HepG2 (cell line): ENCODE measurements around the gene STMN1. TPM values are rescaled to one million over a fixed set of nuclear protein-coding genes. Genes with fewer than 3 reads are reported as not detected.
A peak's percentile ranks its signal among the peaks of the same experiment; 100 is the strongest.

Experiments used
- ATF7 ChIP-seq, 2 experiments: fragments of 450-650 bp in 1 of 2; sonication (generic) in 1 of 2; formaldehyde crosslinking in 1 of 2; IDR thresholded peaks; 2 replicates each; pipeline versions ENCODE4 v1.4.0 to v1.6.1; 2016 to 2020; ENCODE audit warnings: antibody characterized with exemption in 1 of 2, mild to moderate bottlenecking in 1 of 2, missing genetic modification reagents in 1 of 2
- CBX2 ChIP-seq, 2 experiments: fragments of 200-600 bp in 1 of 2; sonication (generic); formaldehyde crosslinking in 1 of 2; IDR thresholded peaks; 2 replicates each; pipeline versions ENCODE4 v1.7.0 to v1.8.1; 2018 to 2022; ENCODE audit warnings: low read depth in 2 of 2, low read length in 1 of 2, mild to moderate bottlenecking in 1 of 2, missing genetic modification reagents in 1 of 2
- FOSL1 ChIP-seq: sonication (generic); formaldehyde crosslinking; IDR thresholded peaks from 2 replicates; pipeline ENCODE4 v1.9.0; 2021; ENCODE audit warnings: missing genetic modification reagents, borderline replicate concordance
- NR2F6 ChIP-seq, 2 experiments: IDR thresholded peaks; 2 replicates each; pipeline ENCODE4 v1.6.1; 2016; ENCODE audit warnings: antibody characterized with exemption in 1 of 2, mild to moderate bottlenecking in 1 of 2
- PHF21A ChIP-seq: sonication (generic); formaldehyde crosslinking; IDR thresholded peaks from 2 replicates; pipeline ENCODE4 v1.5.0; 2020; ENCODE audit warnings: mild to moderate bottlenecking, missing genetic modification reagents
- PPARG ChIP-seq: conservative IDR thresholded peaks from 2 replicates; pipeline ENCODE4 v1.6.1; 2016; ENCODE audit warnings: missing biosample characterization, missing genetic modification reagents
- ZBTB3 ChIP-seq: sonication (generic); formaldehyde crosslinking; IDR thresholded peaks from 2 replicates; pipeline ENCODE4 v1.4.0; 2020; ENCODE audit warnings: low read depth, mild to moderate bottlenecking, moderate library complexity, missing genetic modification reagents, borderline replicate concordance
- polyA plus RNA-seq, 8 experiments: library from polyadenylated mRNA; depleted of rRNA in 3 of 8; stranded (reverse) in 7 of 8; unstranded in 1 of 8; fragments of >200 nt; fragmentation: Illumina TruSeq in 4 of 8; extraction: Trizol in 4 of 8; gene quantifications; 2 replicates each; pipeline versions ENCODE4 v1.2.1 to v1.2.3, GENCODE V29; 2011 to 2016; ENCODE audit warnings: low read depth in 4 of 8, missing spikeins in 1 of 8, mixed read lengths in 1 of 8; ENCODE audit not compliant: insufficient read depth in 1 of 8
- total RNA-seq, 5 experiments: library from RNA; depleted of rRNA; stranded (reverse); fragments of >200 nt; fragmentation: Illumina TruSeq; extraction: Trizol; gene quantifications; 2 replicates each; pipeline ENCODE4 v1.2.3, GENCODE V29; 2016; ENCODE audit warnings: low read depth in 1 of 5
- TF ChIP-seq, protein P1 (sequence below): sonication (generic); formaldehyde crosslinking; IDR thresholded peaks from 2 replicates; pipeline ENCODE4 v1.4.0; 2020; ENCODE audit warnings: missing genetic modification reagents
- TF ChIP-seq, protein P2 (sequence below): sonication (generic); formaldehyde crosslinking; IDR thresholded peaks from 2 replicates; pipeline ENCODE4 v1.5.1; 2020; ENCODE audit warnings: mild to moderate bottlenecking, missing genetic modification reagents, borderline replicate concordance
- TF ChIP-seq, protein P3 (sequence below): sonication (generic); formaldehyde crosslinking; IDR thresholded peaks from 2 replicates; pipeline ENCODE4 v1.4.0; 2020; ENCODE audit warnings: missing genetic modification reagents
- TF ChIP-seq, protein P4 (sequence below): sonication (generic); formaldehyde crosslinking; IDR thresholded peaks from 2 replicates; pipeline ENCODE4 v1.4.0; 2020; ENCODE audit warnings: mild to moderate bottlenecking, missing genetic modification reagents
- TF ChIP-seq, protein P5 (sequence below): sonication (generic); formaldehyde crosslinking; IDR thresholded peaks from 2 replicates; pipeline ENCODE4 v1.4.0; 2020; ENCODE audit warnings: mild to moderate bottlenecking, missing genetic modification reagents

Gene STMN1
- total and polyA plus RNA-seq, 2 of the 13 experiments (the other 11 are each of a cell fraction or from before 2014, with no cell fraction given): 45.9 to 409 TPM

DNA sequence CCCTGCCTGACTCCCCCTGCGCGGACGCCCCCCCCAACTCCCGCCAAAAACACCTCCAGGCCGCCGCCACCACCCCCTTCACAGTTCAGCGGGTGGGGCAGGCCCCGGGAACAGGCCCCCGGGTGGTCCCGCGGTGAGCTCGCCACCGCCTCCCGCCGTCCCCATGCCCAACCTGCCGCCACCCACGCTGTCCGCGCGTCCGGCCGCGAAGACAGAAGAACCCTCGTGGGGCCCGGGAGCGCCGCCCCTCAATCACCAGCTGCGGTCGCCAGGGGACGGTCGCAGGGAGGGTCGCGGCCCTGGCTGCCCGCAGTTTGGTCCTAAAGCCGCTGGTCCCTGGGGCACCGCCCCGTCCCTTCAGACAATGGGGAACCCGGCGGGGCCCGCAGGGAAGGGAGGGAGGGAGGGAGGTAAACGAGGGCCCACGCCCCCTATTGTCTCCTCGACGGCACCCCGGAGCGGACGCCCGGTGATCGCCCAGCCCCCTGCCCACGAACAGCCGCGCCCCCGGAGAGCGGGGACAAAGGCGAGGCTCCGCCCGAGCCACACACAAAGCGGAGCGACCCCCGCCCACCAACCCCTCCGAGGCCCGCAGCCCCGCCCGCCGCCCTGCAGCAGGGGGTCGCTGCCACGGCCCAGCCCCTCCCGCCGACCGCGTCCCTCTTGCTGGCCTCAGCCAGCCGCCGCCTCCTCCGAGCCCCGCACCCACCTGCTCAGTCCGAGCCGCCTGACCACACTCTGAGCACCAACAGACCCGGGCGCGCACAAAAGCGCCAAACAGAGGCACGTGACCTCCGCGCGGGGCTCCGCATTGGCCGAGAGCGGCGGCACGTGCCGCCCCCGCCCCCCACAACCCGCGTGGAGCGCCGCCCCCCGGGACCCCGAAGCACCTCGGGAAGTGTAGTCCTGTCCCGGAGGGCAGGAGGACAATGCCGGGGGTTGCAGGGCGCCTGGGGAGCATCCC lies at the start of gene STMN1 (continued):
- TF ChIP-seq, protein P1, sequence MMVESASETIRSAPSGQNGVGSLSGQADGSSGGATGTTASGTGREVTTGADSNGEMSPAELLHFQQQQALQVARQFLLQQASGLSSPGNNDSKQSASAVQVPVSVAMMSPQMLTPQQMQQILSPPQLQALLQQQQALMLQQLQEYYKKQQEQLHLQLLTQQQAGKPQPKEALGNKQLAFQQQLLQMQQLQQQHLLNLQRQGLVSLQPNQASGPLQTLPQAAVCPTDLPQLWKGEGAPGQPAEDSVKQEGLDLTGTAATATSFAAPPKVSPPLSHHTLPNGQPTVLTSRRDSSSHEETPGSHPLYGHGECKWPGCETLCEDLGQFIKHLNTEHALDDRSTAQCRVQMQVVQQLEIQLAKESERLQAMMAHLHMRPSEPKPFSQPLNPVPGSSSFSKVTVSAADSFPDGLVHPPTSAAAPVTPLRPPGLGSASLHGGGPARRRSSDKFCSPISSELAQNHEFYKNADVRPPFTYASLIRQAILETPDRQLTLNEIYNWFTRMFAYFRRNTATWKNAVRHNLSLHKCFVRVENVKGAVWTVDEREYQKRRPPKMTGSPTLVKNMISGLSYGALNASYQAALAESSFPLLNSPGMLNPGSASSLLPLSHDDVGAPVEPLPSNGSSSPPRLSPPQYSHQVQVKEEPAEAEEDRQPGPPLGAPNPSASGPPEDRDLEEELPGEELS (CRISPR knock-in tag): no peak
- no peak for TF ChIP-seq ATF7 (IDR thresholded peaks at IDR 0.05)
- TF ChIP-seq ATF7 (CRISPR knock-in tag; IDR thresholded peaks at IDR 0.05): no peak
- no peak for TF ChIP-seq FOSL1 (CRISPR knock-in tag)
- no peak for TF ChIP-seq PHF21A (CRISPR knock-in tag)
- TF ChIP-seq, protein P2, sequence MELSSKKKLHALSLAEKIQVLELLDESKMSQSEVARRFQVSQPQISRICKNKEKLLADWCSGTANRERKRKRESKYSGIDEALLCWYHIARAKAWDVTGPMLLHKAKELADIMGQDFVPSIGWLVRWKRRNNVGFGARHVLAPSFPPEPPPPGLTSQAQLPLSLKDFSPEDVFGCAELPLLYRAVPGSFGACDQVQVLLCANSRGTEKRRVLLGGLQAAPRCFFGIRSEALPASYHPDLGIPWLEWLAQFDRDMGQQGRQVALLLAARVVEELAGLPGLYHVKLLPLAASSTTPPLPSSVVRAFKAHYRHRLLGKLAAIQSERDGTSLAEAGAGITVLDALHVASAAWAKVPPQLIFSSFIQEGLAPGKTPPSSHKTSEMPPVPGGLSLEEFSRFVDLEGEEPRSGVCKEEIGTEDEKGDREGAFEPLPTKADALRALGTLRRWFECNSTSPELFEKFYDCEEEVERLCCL (CRISPR knock-in tag): no peak
- TF ChIP-seq, protein P3, sequence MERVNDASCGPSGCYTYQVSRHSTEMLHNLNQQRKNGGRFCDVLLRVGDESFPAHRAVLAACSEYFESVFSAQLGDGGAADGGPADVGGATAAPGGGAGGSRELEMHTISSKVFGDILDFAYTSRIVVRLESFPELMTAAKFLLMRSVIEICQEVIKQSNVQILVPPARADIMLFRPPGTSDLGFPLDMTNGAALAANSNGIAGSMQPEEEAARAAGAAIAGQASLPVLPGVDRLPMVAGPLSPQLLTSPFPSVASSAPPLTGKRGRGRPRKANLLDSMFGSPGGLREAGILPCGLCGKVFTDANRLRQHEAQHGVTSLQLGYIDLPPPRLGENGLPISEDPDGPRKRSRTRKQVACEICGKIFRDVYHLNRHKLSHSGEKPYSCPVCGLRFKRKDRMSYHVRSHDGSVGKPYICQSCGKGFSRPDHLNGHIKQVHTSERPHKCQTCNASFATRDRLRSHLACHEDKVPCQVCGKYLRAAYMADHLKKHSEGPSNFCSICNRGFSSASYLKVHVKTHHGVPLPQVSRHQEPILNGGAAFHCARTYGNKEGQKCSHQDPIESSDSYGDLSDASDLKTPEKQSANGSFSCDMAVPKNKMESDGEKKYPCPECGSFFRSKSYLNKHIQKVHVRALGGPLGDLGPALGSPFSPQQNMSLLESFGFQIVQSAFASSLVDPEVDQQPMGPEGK (CRISPR knock-in tag): peak; percentile 70
- TF ChIP-seq ZBTB3 (CRISPR knock-in tag): no peak
- TF ChIP-seq CBX2 (IDR thresholded peaks at IDR 0.05; ENCODE audit: low read depth, low read length): no peak
- no peak for TF ChIP-seq CBX2 (CRISPR knock-in tag; IDR thresholded peaks at IDR 0.05; ENCODE audit: low read depth)
- no peak for TF ChIP-seq PPARG (CRISPR knock-in tag)
- TF ChIP-seq NR2F6 (IDR thresholded peaks at IDR 0.05): no peak
- no peak for TF ChIP-seq NR2F6 (CRISPR knock-in tag; IDR thresholded peaks at IDR 0.05)
- TF ChIP-seq, protein P4, sequence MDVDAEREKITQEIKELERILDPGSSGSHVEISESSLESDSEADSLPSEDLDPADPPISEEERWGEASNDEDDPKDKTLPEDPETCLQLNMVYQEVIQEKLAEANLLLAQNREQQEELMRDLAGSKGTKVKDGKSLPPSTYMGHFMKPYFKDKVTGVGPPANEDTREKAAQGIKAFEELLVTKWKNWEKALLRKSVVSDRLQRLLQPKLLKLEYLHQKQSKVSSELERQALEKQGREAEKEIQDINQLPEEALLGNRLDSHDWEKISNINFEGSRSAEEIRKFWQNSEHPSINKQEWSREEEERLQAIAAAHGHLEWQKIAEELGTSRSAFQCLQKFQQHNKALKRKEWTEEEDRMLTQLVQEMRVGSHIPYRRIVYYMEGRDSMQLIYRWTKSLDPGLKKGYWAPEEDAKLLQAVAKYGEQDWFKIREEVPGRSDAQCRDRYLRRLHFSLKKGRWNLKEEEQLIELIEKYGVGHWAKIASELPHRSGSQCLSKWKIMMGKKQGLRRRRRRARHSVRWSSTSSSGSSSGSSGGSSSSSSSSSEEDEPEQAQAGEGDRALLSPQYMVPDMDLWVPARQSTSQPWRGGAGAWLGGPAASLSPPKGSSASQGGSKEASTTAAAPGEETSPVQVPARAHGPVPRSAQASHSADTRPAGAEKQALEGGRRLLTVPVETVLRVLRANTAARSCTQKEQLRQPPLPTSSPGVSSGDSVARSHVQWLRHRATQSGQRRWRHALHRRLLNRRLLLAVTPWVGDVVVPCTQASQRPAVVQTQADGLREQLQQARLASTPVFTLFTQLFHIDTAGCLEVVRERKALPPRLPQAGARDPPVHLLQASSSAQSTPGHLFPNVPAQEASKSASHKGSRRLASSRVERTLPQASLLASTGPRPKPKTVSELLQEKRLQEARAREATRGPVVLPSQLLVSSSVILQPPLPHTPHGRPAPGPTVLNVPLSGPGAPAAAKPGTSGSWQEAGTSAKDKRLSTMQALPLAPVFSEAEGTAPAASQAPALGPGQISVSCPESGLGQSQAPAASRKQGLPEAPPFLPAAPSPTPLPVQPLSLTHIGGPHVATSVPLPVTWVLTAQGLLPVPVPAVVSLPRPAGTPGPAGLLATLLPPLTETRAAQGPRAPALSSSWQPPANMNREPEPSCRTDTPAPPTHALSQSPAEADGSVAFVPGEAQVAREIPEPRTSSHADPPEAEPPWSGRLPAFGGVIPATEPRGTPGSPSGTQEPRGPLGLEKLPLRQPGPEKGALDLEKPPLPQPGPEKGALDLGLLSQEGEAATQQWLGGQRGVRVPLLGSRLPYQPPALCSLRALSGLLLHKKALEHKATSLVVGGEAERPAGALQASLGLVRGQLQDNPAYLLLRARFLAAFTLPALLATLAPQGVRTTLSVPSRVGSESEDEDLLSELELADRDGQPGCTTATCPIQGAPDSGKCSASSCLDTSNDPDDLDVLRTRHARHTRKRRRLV: no peak
- TF ChIP-seq, protein P5, sequence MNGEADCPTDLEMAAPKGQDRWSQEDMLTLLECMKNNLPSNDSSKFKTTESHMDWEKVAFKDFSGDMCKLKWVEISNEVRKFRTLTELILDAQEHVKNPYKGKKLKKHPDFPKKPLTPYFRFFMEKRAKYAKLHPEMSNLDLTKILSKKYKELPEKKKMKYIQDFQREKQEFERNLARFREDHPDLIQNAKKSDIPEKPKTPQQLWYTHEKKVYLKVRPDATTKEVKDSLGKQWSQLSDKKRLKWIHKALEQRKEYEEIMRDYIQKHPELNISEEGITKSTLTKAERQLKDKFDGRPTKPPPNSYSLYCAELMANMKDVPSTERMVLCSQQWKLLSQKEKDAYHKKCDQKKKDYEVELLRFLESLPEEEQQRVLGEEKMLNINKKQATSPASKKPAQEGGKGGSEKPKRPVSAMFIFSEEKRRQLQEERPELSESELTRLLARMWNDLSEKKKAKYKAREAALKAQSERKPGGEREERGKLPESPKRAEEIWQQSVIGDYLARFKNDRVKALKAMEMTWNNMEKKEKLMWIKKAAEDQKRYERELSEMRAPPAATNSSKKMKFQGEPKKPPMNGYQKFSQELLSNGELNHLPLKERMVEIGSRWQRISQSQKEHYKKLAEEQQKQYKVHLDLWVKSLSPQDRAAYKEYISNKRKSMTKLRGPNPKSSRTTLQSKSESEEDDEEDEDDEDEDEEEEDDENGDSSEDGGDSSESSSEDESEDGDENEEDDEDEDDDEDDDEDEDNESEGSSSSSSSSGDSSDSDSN (CRISPR knock-in tag): no peak; the same call in 1 of the 2 replicates
